ENCODE data around the gene ARHGEF12. TPM values are rescaled to one million over a fixed set of nuclear protein-coding genes. Genes with fewer than 3 reads are reported as not detected.

The ARHGEF12 gene
- total and polyA plus RNA-seq, 10 of the 15 experiments (the other 5 are each of a cell fraction or from before 2014, with no cell fraction given): 2.7 to 40.8 (median 20.9) TPM

DNA sequence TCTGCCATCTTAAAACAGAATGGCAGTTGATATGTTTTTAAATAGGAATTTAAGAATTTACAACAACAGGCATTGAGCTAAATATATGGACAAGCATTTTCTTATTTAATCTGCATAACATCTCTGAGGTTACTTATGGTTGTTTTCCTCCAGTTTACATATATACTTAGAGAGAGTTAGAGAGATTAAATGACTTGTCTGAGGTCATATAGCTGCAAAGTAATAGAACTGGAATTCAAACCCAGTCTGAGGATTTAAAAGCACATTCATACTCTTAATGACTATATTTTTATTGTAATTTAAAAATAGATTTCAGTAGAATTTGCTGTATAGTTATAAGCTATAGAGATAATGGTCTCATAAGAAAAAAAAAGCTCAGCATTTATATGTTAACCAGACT is 93.9 kb downstream of the ARHGEF12 start:
- H3K9me3 ChIP-seq (replicated peaks; ENCODE audit: control insufficient read depth, insufficient read depth, low read length): no peaks in the 10 kb centered on the region
- ChIA-PET RAD21 (ENCODE audit: unreplicated experiment) (interaction anchor here (1.1 to 1.2 kb wide), 2 partner anchors 92 to 194 kb away, joined by 3 to 4 read pairs; no protein-coding TSS in a partner anchor), CTCF (interaction anchor here (1.0 to 1.3 kb wide), 5 partner anchors 10 to 285 kb away, joined by 3 to 5 read pairs (median 4); no protein-coding TSS in a partner anchor), POLR2A (interaction anchor here (0.9 kb wide), 1 partner anchor 57 kb away, joined by 3 read pairs; no protein-coding TSS in a partner anchor), SMC1A (ENCODE audit: uncharacterized antibody, unreplicated experiment) (interaction anchor here (0.9 to 1.0 kb wide), 2 partner anchors 19 to 58 kb away, joined by 3 to 4 read pairs; no protein-coding TSS in a partner anchor)
- ATAC-seq (no peak), FAIRE-seq (no peak), DNase-seq (ENCODE audit: low read depth, low spot score) (no peak)
- no peaks in the 10 kb centered on the region for H3K79me2 ChIP-seq (ENCODE audit: control insufficient read depth, insufficient read depth, low read length)
- H3K27ac ChIP-seq (ENCODE audit: control insufficient read depth, insufficient read depth): no peak overlapping the region
- H3K4me3 ChIP-seq: no peak overlapping the region
- peaks cover 0 to 2% of the 10 kb centered on the region in 2 experiments; a peak in 1 of 4 replicates for H3K36me3 ChIP-seq (ENCODE audit: control insufficient read depth in 2 of 2, insufficient read depth in 2 of 2, low read length in 1 of 2)
- no peaks in the 10 kb centered on the region for H3K27me3 ChIP-seq (replicated peaks in 1 of 2; ENCODE audit: control insufficient read depth in 2 of 2, insufficient read depth in 2 of 2, low read length in 1 of 2)
- no peaks in the 10 kb centered on the region for H4K20me1 ChIP-seq (ENCODE audit: control insufficient read depth, insufficient read depth)
- no peak for TF ChIP-seq NFYA (IDR thresholded peaks at IDR 0.05; ENCODE audit: borderline replicate concordance, low read depth, low read length)
- no peak for TF ChIP-seq POLR2AphosphoS5 (IDR thresholded peaks at IDR 0.05; ENCODE audit: low read length)
- TF ChIP-seq EED (IDR thresholded peaks at IDR 0.05; ENCODE audit: low read depth): no peak
- TF ChIP-seq RCOR1 (conservative IDR thresholded peaks at IDR 0.05; ENCODE audit: low read depth, low read length): no peak
- TF ChIP-seq, protein P1, sequence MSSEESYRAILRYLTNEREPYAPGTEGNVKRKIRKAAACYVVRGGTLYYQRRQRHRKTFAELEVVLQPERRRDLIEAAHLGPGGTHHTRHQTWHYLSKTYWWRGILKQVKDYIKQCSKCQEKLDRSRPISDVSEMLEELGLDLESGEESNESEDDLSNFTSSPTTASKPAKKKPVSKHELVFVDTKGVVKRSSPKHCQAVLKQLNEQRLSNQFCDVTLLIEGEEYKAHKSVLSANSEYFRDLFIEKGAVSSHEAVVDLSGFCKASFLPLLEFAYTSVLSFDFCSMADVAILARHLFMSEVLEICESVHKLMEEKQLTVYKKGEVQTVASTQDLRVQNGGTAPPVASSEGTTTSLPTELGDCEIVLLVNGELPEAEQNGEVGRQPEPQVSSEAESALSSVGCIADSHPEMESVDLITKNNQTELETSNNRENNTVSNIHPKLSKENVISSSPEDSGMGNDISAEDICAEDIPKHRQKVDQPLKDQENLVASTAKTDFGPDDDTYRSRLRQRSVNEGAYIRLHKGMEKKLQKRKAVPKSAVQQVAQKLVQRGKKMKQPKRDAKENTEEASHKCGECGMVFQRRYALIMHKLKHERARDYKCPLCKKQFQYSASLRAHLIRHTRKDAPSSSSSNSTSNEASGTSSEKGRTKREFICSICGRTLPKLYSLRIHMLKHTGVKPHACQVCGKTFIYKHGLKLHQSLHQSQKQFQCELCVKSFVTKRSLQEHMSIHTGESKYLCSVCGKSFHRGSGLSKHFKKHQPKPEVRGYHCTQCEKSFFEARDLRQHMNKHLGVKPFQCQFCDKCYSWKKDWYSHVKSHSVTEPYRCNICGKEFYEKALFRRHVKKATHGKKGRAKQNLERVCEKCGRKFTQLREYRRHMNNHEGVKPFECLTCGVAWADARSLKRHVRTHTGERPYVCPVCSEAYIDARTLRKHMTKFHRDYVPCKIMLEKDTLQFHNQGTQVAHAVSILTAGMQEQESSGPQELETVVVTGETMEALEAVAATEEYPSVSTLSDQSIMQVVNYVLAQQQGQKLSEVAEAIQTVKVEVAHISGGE (CRISPR knock-in tag; IDR thresholded peaks at IDR 0.05): no peak
- no peak for TF ChIP-seq WRNIP1 (IDR thresholded peaks at IDR 0.05; ENCODE audit: borderline replicate concordance, low read depth, low read length)
- TF ChIP-seq EGR1 (IDR thresholded peaks at IDR 0.05; ENCODE audit: borderline replicate concordance in 1 of 2, low read depth in 2 of 2, low read length in 2 of 2): no peak
- TF ChIP-seq CHD2 (IDR thresholded peaks at IDR 0.05; ENCODE audit: borderline replicate concordance, low read depth, low read length): no peak
- no peak for TF ChIP-seq CEBPB (IDR thresholded peaks at IDR 0.05; ENCODE audit: borderline replicate concordance in 1 of 2, low read depth in 2 of 2, low read length in 2 of 2)
- no TSS peak for BruUV-seq (replicated peaks)
- in situ Hi-C loops (cut with MboI): no loop called here
- no peak overlapping the region for H3K4me2 ChIP-seq (ENCODE audit: control insufficient read depth, insufficient read depth)
- H3K4me1 ChIP-seq (ENCODE audit: control insufficient read depth, insufficient read depth, low read length): no peaks in the 10 kb centered on the region
- no peak overlapping the region for H3K9ac ChIP-seq (ENCODE audit: control insufficient read depth, insufficient read depth, low read length)
- no peak overlapping the region for H2AFZ ChIP-seq (ENCODE audit: control insufficient read depth, low read depth, low read length)
- intact Hi-C loops (cut with micrococcal nuclease; ENCODE audit: unreplicated experiment): loop anchor here (5.0 kb wide), 1 partner anchor 93 kb away; the partner anchor contains the start of gene ARHGEF12
